ENCODE measurements around the gene TADA3.

TADA3 gene

DNA sequence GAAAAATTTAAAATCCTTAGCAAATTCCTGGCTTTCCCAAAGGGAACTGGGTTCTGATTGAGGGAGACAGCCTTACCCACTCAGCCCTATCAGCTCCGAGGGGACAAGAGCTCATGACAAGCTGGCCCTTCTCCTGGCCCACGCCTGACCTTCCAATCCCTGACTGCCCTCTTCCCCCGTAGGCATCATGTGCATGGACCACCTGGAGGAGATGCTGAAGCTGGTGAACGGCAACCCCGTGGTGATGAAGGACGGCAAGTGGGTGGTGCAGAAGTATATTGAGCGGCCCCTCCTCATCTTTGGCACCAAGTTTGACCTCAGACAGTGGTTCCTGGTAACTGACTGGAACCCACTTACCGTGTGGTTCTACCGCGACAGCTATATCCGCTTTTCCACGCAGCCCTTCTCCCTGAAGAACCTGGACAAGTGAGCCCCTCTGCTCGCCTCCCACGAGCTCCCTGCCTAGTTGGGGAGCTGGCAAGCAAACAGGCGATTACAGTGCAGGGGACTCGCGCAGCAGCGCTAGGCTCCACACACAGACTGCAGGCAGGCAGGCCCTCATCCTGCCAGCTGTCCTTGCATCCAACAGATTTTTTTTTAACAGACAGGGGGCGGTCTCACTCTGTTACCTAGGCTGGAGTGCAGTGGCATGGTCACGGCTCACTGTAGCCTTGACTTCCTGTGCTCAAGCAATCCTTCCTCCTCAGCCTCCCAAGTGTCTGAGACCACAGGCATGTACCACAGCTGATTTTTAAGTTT lies 34.7 kb upstream of the TADA3 start:
- TF ChIP-seq, protein P1, sequence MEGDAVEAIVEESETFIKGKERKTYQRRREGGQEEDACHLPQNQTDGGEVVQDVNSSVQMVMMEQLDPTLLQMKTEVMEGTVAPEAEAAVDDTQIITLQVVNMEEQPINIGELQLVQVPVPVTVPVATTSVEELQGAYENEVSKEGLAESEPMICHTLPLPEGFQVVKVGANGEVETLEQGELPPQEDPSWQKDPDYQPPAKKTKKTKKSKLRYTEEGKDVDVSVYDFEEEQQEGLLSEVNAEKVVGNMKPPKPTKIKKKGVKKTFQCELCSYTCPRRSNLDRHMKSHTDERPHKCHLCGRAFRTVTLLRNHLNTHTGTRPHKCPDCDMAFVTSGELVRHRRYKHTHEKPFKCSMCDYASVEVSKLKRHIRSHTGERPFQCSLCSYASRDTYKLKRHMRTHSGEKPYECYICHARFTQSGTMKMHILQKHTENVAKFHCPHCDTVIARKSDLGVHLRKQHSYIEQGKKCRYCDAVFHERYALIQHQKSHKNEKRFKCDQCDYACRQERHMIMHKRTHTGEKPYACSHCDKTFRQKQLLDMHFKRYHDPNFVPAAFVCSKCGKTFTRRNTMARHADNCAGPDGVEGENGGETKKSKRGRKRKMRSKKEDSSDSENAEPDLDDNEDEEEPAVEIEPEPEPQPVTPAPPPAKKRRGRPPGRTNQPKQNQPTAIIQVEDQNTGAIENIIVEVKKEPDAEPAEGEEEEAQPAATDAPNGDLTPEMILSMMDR (IDR thresholded peaks at IDR 0.05), result no peak
- Histone ChIP-seq H3K4me3 (ENCODE audit: low read depth, low read length) (no peak overlapping the region), H3K27ac (no peak overlapping the region), H3K4me2 (ENCODE audit: low read length) (no peak overlapping the region), H3K36me3 (ENCODE audit: control insufficient read depth, insufficient read depth, low read length) (no peaks in the 10 kb centered on the region), H3K4me1 (no peaks in the 10 kb centered on the region), H3K79me2 (no peaks in the 10 kb centered on the region), H3K9ac (no peak overlapping the region), H3K9me3 (ENCODE audit: control insufficient read depth, low read length) (no peaks in the 10 kb centered on the region), H3K27me3 (ENCODE audit: control insufficient read depth, insufficient read depth, low read length) (no peaks in the 10 kb centered on the region), H2AFZ (no peak overlapping the region)

DNA sequence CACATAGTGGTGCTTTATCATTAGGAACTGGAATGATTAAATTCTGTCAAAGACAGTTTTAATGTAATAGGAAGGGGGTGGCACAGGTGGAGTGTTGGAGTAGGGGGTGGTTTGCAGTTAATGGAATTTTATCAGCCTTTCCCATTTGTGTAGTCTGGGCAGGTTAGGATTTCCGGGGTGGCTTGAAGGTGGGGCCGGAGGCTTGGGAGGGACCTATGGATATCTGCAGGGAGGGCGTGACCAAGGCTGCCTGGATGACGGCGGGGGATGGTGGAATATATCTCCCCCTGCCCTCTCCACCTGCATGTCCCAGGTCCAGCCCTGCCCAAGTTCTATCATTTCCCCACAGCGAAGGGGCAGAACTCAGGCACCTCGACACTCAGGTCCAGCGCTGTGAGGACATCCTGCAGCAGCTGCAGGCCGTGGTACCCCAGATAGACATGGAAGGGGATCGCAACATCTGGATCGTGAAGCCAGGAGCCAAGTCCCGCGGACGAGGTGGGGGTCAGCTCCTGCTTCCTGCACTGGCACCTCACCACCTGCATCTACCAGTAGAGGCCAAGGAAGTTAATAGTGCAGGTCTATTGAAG lies 33.3 kb upstream of the TADA3 start:
- Histone ChIP-seq H3K4me2 (ENCODE audit: low read length) (no peak overlapping the region), H3K4me3 (ENCODE audit: low read depth, low read length) (no peak overlapping the region), H3K79me2 (no peaks in the 10 kb centered on the region), H3K27ac (no peak overlapping the region), H3K4me1 (no peaks in the 10 kb centered on the region), H2AFZ (no peak overlapping the region), H3K36me3 (ENCODE audit: control insufficient read depth, insufficient read depth, low read length) (no peaks in the 10 kb centered on the region), H3K9me3 (ENCODE audit: control insufficient read depth, low read length) (no peaks in the 10 kb centered on the region), H3K9ac (no peak overlapping the region), H3K27me3 (ENCODE audit: control insufficient read depth, insufficient read depth, low read length) (no peaks in the 10 kb centered on the region)
- TF ChIP-seq, protein P1 (IDR thresholded peaks at IDR 0.05), result no peak

DNA sequence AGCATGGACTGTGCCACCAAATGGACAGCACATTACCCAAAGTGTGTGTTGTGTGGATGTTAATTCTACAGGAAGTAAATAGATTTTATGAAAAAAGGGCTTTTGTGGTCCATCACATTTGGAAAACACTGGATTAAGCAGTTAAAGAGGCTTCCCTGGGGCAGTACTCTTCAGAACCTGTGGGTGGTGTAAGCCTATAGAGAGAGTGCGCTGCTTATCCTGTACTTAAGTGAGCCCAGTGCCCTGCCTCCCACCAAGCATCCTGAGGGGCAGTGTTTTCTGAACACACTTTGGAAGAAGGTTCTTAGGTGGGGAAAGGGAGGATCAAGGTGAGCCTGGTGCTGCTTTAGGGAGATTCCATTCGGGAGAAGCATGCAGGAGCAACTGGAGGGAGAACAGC lies 28.7 kb upstream of the TADA3 start:
- Histone ChIP-seq H2AFZ (no peak overlapping the region), H3K4me3 (ENCODE audit: low read depth, low read length) (no peak overlapping the region), H3K9ac (no peak overlapping the region), H3K79me2 (no peaks in the 10 kb centered on the region), H3K27me3 (ENCODE audit: control insufficient read depth, insufficient read depth, low read length) (no peaks in the 10 kb centered on the region), H3K4me2 (ENCODE audit: low read length) (no peak overlapping the region), H3K9me3 (ENCODE audit: control insufficient read depth, low read length) (no peaks in the 10 kb centered on the region), H3K36me3 (ENCODE audit: control insufficient read depth, insufficient read depth, low read length) (no peaks in the 10 kb centered on the region), H3K27ac (no peak overlapping the region), H3K4me1 (no peaks in the 10 kb centered on the region)
- TF ChIP-seq, protein P1 (IDR thresholded peaks at IDR 0.05), result no peak

DNA sequence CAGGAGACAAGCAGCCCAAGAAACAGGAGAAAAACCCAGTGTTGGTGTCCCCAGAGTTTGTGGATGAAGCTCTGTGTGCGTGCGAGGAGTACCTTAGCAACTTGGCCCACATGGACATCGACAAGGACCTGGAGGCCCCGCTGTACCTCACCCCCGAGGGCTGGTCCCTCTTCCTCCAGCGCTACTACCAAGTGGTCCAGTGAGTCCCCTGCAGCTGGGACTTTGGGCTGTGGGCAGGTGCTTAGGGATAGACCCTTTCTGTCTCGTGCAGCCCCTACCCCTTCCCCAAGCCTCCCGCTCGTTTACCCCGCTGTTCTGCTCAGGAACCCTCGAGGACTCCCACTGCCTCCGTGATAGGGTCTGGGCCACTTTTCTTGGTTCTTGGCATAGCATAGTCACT lies 28.3 kb upstream of the TADA3 start:
- Histone ChIP-seq H3K9ac (no peak overlapping the region), H3K79me2 (no peaks in the 10 kb centered on the region), H3K36me3 (ENCODE audit: control insufficient read depth, insufficient read depth, low read length) (no peaks in the 10 kb centered on the region), H2AFZ (no peak overlapping the region), H3K4me3 (ENCODE audit: low read depth, low read length) (no peak overlapping the region), H3K4me2 (ENCODE audit: low read length) (no peak overlapping the region), H3K9me3 (ENCODE audit: control insufficient read depth, low read length) (no peaks in the 10 kb centered on the region), H3K27ac (no peak overlapping the region), H3K27me3 (ENCODE audit: control insufficient read depth, insufficient read depth, low read length) (no peaks in the 10 kb centered on the region), H3K4me1 (no peaks in the 10 kb centered on the region)
- TF ChIP-seq, protein P1 (IDR thresholded peaks at IDR 0.05), result no peak

Data from parathyroid adenoma (tissue), 2 donors.